ENCODE measurements around the gene PRKAR2B.
A peak's percentile ranks its signal among the peaks of the same experiment; 100 is the strongest.

Gene PRKAR2B

DNA sequence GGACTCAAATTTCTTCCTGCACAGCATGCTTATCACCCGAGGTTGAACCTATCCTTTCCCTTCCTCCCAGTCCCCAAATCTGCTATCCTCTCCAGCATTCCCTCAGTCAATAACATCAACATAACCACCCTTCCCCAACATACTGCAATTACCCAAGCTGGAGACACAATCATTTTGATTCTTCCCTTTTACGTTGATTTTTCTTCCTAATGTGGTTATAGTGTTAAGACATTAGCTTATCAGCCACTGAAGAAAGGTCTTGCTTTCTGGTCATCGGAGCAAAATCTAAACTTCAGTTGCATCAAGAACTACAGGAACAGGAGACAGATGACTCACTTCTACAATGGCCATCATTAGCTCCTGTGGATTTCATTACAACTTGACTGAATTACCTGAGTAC, 120.8 kb downstream of the PRKAR2B start:
- Histone ChIP-seq H3K4me1 (ENCODE audit: low read length) (0 out of 2 replicates have a peak, but pooled peaks cover 3% of the 10 kb centered on the region), H3K27ac (ENCODE audit: low read length) (no peak overlapping the region), H3K4me2 (ENCODE audit: low read length) (no peak overlapping the region), H3K9ac (ENCODE audit: low read length) (no peak overlapping the region), H3K27me3 (ENCODE audit: low read depth, low read length) (no peaks in the 10 kb centered on the region), H4K20me1 (ENCODE audit: insufficient read depth, low read length) (no peaks in the 10 kb centered on the region), H3K9me3 (ENCODE audit: insufficient read depth, low read length) (no peaks in the 10 kb centered on the region), H3K4me3 (ENCODE audit: low read length) (no peak overlapping the region), H2AFZ (ENCODE audit: low read depth, low read length) (no peak overlapping the region), H3K36me3 (replicated peaks; ENCODE audit: low read depth, low read length) (no peaks in the 10 kb centered on the region), H3K79me2 (ENCODE audit: low read length) (peaks cover 7% of the 10 kb centered on the region)
- TF ChIP-seq EZH2phosphoT487 (IDR thresholded peaks at IDR 0.05; ENCODE audit: low read depth), result no peak
- TF ChIP-seq, protein P1, sequence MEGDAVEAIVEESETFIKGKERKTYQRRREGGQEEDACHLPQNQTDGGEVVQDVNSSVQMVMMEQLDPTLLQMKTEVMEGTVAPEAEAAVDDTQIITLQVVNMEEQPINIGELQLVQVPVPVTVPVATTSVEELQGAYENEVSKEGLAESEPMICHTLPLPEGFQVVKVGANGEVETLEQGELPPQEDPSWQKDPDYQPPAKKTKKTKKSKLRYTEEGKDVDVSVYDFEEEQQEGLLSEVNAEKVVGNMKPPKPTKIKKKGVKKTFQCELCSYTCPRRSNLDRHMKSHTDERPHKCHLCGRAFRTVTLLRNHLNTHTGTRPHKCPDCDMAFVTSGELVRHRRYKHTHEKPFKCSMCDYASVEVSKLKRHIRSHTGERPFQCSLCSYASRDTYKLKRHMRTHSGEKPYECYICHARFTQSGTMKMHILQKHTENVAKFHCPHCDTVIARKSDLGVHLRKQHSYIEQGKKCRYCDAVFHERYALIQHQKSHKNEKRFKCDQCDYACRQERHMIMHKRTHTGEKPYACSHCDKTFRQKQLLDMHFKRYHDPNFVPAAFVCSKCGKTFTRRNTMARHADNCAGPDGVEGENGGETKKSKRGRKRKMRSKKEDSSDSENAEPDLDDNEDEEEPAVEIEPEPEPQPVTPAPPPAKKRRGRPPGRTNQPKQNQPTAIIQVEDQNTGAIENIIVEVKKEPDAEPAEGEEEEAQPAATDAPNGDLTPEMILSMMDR (IDR thresholded peaks at IDR 0.05; ENCODE audit: low read depth, low read length), result no peak

DNA sequence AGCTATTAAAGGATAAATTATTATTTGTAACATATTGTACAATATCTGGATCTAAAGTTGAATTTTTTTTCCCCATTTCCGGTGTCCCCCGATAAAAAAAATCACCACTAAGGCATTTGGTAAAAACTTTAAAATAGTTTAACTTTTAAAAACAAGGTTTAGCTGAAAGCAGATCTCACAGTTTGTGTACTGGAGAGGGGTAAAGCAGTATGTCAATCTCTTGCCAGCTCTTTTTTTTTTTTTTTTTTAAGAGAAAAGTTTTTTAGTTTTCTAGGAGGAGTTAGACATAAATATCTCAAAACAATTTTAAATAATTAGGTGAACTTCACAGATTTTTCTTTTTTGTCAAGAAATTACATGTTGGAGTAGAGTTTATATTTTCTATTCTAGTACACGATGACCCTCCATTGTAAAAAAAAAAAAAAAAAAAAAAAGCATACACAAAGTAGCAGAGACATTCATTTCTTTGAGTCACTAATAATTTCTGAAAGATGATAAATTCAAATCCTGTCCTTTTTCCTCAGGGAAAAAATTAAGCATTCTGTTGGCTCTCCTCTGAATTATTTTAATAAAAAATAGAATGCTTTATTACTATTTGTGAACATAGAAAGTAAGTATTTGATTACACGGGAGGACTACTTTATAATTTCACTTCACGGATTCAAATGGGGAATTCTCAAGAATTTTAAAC, 122.4 kb downstream of the PRKAR2B start:
- Histone ChIP-seq H3K4me2 (ENCODE audit: low read length) (peak overlapping the region; percentile 80), H3K36me3 (replicated peaks; ENCODE audit: low read depth, low read length) (peaks cover 5% of the 10 kb centered on the region), H3K4me1 (ENCODE audit: low read length) (peaks cover 11% of the 10 kb centered on the region), H2AFZ (ENCODE audit: low read depth, low read length) (peak overlapping the region; percentile 78), H3K79me2 (ENCODE audit: low read length) (peaks cover 20% of the 10 kb centered on the region), H3K27me3 (ENCODE audit: low read depth, low read length) (no peaks in the 10 kb centered on the region), H3K4me3 (ENCODE audit: low read length) (peak overlapping the region; percentile 86), H3K27ac (ENCODE audit: low read length) (peak overlapping the region; percentile 73), H3K9ac (ENCODE audit: low read length) (peak overlapping the region; percentile 72), H3K9me3 (ENCODE audit: insufficient read depth, low read length) (no peaks in the 10 kb centered on the region), H4K20me1 (ENCODE audit: insufficient read depth, low read length) (peaks cover 6% of the 10 kb centered on the region; the same call in 1 of the 2 replicates)
- TF ChIP-seq, protein P1 (IDR thresholded peaks at IDR 0.05; ENCODE audit: low read depth, low read length), result no peak
- TF ChIP-seq EZH2phosphoT487 (IDR thresholded peaks at IDR 0.05; ENCODE audit: low read depth), result no peak

DNA sequence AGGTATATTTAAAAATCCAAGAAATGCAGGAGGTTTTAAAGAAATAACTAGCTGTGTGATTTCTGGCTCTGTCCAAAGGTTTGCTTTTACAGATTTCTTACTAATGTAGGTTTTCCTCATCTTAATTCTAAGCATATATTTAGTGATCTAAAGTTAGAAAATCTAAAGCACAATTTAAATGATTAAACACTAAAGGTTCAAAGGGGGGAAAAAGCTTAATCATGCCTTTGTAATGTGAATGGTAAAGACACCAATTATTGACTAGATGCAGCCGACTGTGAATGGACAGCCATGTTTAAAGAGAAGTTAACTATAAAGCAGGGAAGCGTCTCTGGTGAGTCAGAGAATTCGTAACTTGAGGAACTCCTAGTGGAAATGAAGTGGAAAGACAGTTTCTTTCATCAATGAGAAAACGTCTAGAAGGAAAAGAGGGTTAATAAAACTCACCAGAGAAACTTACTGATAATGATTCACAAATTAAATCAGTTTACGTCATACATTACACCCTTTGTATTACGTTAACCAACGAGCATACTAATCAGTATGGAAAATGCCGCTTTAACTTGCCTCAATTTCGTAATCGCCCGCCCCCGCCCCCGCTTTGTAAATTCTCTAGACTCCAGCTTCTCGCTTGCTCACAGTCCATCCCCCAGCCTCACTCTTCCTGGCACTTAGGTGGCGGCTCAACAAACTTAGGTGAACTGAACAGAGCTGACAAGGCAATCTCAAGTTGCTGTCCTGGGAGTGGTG, 123.2 kb downstream of the PRKAR2B start:
- Histone ChIP-seq H2AFZ (ENCODE audit: low read depth, low read length) (peak overlapping the region; percentile 78), H3K27ac (ENCODE audit: low read length) (peak overlapping the region; percentile 73), H3K4me2 (ENCODE audit: low read length) (peak overlapping the region; percentile 80), H3K79me2 (ENCODE audit: low read length) (peaks cover 28% of the 10 kb centered on the region), H3K36me3 (replicated peaks; ENCODE audit: low read depth, low read length) (peaks cover 5% of the 10 kb centered on the region), H3K4me3 (ENCODE audit: low read length) (peak overlapping the region; percentile 86), H3K9me3 (ENCODE audit: insufficient read depth, low read length) (no peaks in the 10 kb centered on the region), H3K9ac (ENCODE audit: low read length) (peak overlapping the region; percentile 72), H4K20me1 (ENCODE audit: insufficient read depth, low read length) (peaks cover 13% of the 10 kb centered on the region; the same call in 1 of the 2 replicates), H3K4me1 (ENCODE audit: low read length) (peaks cover 19% of the 10 kb centered on the region), H3K27me3 (ENCODE audit: low read depth, low read length) (no peaks in the 10 kb centered on the region)
- TF ChIP-seq, protein P1 (IDR thresholded peaks at IDR 0.05; ENCODE audit: low read depth, low read length), result peak; percentile 16; the same call in 1 of the 2 replicates
- no peak for TF ChIP-seq EZH2phosphoT487 (IDR thresholded peaks at IDR 0.05; ENCODE audit: low read depth)

Data from OCI-LY3 (cell line).